ENCODE results near the gene RASAL2.

DNA sequence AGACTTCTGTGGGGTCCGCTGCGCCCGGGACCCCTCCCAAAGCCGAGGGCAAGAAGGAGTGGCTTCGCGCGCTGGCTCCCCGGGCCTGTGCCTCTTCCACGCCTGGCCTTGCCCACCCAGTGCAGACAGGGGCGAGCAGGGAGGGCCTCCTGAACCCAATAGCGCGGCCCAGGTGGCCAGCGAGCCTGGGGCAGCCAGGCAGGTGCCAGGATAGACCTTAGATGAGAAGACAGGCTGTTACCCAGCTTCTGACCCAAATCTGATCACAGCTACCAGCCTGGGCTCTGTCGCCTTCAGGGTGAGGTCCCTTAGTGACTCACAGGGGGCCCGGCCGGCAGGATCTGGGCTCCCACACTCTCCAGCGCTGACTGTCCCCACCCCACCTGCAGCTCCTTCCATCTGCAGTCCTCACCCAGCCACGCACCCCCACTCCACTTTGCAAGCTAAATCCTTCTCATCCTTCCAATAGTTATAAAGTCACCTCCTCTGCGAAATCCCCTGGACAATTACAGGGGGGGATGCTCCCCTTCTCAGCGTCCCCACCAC lies 393.2 kb downstream of the RASAL2 start:
- TF ChIP-seq EZH2 (IDR thresholded peaks at IDR 0.05) = no peak
- TF ChIP-seq POLR2AphosphoS5 (IDR thresholded peaks at IDR 0.05; ENCODE audit: borderline replicate concordance, low read depth, low read length) = no peak
